ENCODE data around the gene SLC6A12.

GRCh38 chr12:234019-234418, 20.1 kb upstream of the SLC6A12 start:
- TF ChIP-seq CTCF (IDR thresholded peaks at IDR 0.05; ENCODE audit: poor library complexity, severe bottlenecking) (no peak), REST (IDR thresholded peaks at IDR 0.05; ENCODE audit: borderline replicate concordance) (no peak), RAD21 (conservative IDR thresholded peaks at IDR 0.05) (no peak), EP300 (conservative IDR thresholded peaks at IDR 0.05; ENCODE audit: poor library complexity, severe bottlenecking) (no peak), POLR2AphosphoS5 (IDR thresholded peaks at IDR 0.05) (no peak), EZH2 (IDR thresholded peaks at IDR 0.05; ENCODE audit: borderline replicate concordance, insufficient read depth, low read length, poor library complexity, severe bottlenecking) (no peak), TAF1 (IDR thresholded peaks at IDR 0.05; ENCODE audit: low read depth) (no peak), SMC3 (conservative IDR thresholded peaks at IDR 0.05; ENCODE audit: poor library complexity) (no peak)
